Upper lobe of left lung (tissue), 4 donors: ENCODE results near the gene ATP10B.

ENCODE experiments used
- POLR2A ChIP-seq, 4 donors: fragments of 450-650 bp; IDR thresholded peaks; one replicate each; pipeline ENCODE4 v1.5.1; 2016 to 2017; ENCODE audit warnings: antibody characterized with exemption in 4 of 4, mild to moderate bottlenecking in 2 of 4
- TF ChIP-seq, protein P1 (sequence below), 6 experiments: fragments of 450-650 bp in 4 of 6; fragments of 200-600 bp in 2 of 6; sonication (generic) in 2 of 6; IDR thresholded peaks; one replicate each; pipeline ENCODE4 v1.5.1; 2016 to 2019; ENCODE audit warnings: antibody characterized with exemption in 6 of 6

DNA sequence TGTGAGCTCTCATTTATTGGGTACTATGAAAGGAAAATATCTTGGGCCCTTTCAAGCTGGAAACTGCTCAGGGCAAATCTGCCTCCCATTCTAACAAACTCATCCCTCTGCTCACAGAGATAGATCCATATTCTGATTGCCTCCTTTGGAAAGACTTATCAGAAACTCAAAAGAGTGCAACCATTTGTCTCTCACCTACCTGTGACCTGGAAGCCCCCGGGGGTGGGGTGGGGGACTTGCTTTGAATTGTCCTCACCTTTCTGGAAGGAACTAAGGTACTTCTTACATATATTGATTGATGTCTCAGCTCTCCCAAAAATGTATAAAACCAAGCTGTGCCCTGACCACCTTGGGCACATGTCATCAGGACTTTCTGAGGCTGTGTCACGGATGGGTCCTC lies 125.3 kb downstream of the ATP10B start:
- TF ChIP-seq POLR2A (IDR thresholded peaks at IDR 0.05) = no peak
- TF ChIP-seq, protein P1, sequence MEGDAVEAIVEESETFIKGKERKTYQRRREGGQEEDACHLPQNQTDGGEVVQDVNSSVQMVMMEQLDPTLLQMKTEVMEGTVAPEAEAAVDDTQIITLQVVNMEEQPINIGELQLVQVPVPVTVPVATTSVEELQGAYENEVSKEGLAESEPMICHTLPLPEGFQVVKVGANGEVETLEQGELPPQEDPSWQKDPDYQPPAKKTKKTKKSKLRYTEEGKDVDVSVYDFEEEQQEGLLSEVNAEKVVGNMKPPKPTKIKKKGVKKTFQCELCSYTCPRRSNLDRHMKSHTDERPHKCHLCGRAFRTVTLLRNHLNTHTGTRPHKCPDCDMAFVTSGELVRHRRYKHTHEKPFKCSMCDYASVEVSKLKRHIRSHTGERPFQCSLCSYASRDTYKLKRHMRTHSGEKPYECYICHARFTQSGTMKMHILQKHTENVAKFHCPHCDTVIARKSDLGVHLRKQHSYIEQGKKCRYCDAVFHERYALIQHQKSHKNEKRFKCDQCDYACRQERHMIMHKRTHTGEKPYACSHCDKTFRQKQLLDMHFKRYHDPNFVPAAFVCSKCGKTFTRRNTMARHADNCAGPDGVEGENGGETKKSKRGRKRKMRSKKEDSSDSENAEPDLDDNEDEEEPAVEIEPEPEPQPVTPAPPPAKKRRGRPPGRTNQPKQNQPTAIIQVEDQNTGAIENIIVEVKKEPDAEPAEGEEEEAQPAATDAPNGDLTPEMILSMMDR (IDR thresholded peaks at IDR 0.05) = no peak
